ENCODE data around the gene POLE.

GRCh38 chr12:132635076-132635955 lies 51.8 kb downstream of the POLE start:
- no peak for TF ChIP-seq POLR2AphosphoS5 (IDR thresholded peaks at IDR 0.05; ENCODE audit: insufficient read depth in 1 of 2, low read depth in 1 of 2)
- no peak for TF ChIP-seq CTCF (IDR thresholded peaks at IDR 0.05)

Data from vagina (tissue), 2 donors.